ENCODE data around the gene GPR65. TPM values are rescaled to one million over a fixed set of nuclear protein-coding genes. Genes with fewer than 3 reads are reported as not detected.

GPR65 gene
- total RNA-seq, 2 experiments from 2014 or later: 6.1 to 8.2 TPM

GRCh38 chr14:87995500-87996290 lies 9.2 kb upstream of the GPR65 start:
- BruUV-seq (replicated peaks): no TSS peak
- H3K4me3 ChIP-seq (ENCODE audit: low read depth, low read length, poor library complexity, severe bottlenecking): no peak overlapping the region
- H4K20me1 ChIP-seq (ENCODE audit: insufficient read depth, low read length): no peaks in the 10 kb centered on the region
- intact Hi-C loops (cut with micrococcal nuclease; ENCODE audit: unreplicated experiment): no loop called here
- no peaks in the 10 kb centered on the region for H3K36me3 ChIP-seq (ENCODE audit: insufficient read depth, low read length)
- H3K27ac ChIP-seq (ENCODE audit: low read depth, low read length, poor library complexity, severe bottlenecking): no peak overlapping the region
- no peaks in the 10 kb centered on the region for H3K9me2 ChIP-seq (ENCODE audit: insufficient read depth, low read length)
- peaks cover 19% of the 10 kb centered on the region for H3K4me1 ChIP-seq (ENCODE audit: insufficient read depth, low read length, poor library complexity, severe bottlenecking)
- POLR2A ChIA-PET: interaction anchor here (0.6 to 5.1 kb wide), 6 partner anchors 9 to 700 kb away, joined by 3 to 66 read pairs (median 4); partner anchors contain the start of gene GPR65
- CTCF ChIA-PET (ENCODE audit: unreplicated experiment): no interaction called here
- TF ChIP-seq, protein P1, sequence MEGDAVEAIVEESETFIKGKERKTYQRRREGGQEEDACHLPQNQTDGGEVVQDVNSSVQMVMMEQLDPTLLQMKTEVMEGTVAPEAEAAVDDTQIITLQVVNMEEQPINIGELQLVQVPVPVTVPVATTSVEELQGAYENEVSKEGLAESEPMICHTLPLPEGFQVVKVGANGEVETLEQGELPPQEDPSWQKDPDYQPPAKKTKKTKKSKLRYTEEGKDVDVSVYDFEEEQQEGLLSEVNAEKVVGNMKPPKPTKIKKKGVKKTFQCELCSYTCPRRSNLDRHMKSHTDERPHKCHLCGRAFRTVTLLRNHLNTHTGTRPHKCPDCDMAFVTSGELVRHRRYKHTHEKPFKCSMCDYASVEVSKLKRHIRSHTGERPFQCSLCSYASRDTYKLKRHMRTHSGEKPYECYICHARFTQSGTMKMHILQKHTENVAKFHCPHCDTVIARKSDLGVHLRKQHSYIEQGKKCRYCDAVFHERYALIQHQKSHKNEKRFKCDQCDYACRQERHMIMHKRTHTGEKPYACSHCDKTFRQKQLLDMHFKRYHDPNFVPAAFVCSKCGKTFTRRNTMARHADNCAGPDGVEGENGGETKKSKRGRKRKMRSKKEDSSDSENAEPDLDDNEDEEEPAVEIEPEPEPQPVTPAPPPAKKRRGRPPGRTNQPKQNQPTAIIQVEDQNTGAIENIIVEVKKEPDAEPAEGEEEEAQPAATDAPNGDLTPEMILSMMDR (conservative IDR thresholded peaks at IDR 0.05; ENCODE audit: low read length): no peak
- TF ChIP-seq EZH2phosphoT487 (IDR thresholded peaks at IDR 0.05; ENCODE audit: borderline replicate concordance, low read depth, low read length): no peak
- H3K79me2 ChIP-seq (ENCODE audit: insufficient read depth, low read depth, low read length): no peaks in the 10 kb centered on the region
- H3K9me3 ChIP-seq (ENCODE audit: low read length): no peaks in the 10 kb centered on the region
- no peak overlapping the region for H3K4me2 ChIP-seq (ENCODE audit: low read length)
- H2AFZ ChIP-seq (ENCODE audit: low read length): no peak overlapping the region; the same call in 1 of the 2 replicates
- DNase-seq (ENCODE audit: low spot score): no peak

DNA sequence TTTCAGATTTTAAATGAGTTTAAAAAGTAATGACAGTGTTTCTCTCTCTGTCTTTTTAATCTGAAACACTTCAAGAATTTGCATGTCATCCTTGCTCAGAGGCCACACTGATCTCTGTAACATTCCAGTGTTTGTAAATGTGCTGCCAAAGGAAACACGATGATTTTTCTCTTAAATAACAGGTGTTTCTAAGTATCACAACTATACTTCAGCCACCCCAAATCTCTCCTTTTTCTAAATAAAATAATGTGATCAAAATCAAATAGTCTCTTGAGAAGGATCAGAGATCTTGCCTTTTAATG lies 8.7 kb upstream of the GPR65 start:
- intact Hi-C loops (cut with micrococcal nuclease; ENCODE audit: unreplicated experiment): no loop called here
- H3K27ac ChIP-seq (ENCODE audit: low read depth, low read length, poor library complexity, severe bottlenecking): no peak overlapping the region
- H3K4me2 ChIP-seq (ENCODE audit: low read length): no peak overlapping the region
- H3K36me3 ChIP-seq (ENCODE audit: insufficient read depth, low read length): no peaks in the 10 kb centered on the region
- no peak overlapping the region for H2AFZ ChIP-seq (ENCODE audit: low read length)
- no TSS peak for BruUV-seq (replicated peaks)
- no peaks in the 10 kb centered on the region for H3K9me2 ChIP-seq (ENCODE audit: insufficient read depth, low read length)
- H3K9me3 ChIP-seq (ENCODE audit: low read length): no peaks in the 10 kb centered on the region
- TF ChIP-seq EZH2phosphoT487 (IDR thresholded peaks at IDR 0.05; ENCODE audit: borderline replicate concordance, low read depth, low read length): no peak
- TF ChIP-seq, protein P1 (conservative IDR thresholded peaks at IDR 0.05; ENCODE audit: low read length): no peak
- ChIA-PET POLR2A (interaction anchor here (5.1 kb wide), 1 partner anchor 8 kb away, joined by 66 read pairs; the partner anchor contains the start of gene GPR65), CTCF (ENCODE audit: unreplicated experiment) (no interaction called here)
- H3K4me1 ChIP-seq (ENCODE audit: insufficient read depth, low read length, poor library complexity, severe bottlenecking): peaks cover 19% of the 10 kb centered on the region
- H3K79me2 ChIP-seq (ENCODE audit: insufficient read depth, low read depth, low read length): no peaks in the 10 kb centered on the region
- H4K20me1 ChIP-seq (ENCODE audit: insufficient read depth, low read length): no peaks in the 10 kb centered on the region
- DNase-seq (ENCODE audit: low spot score): no peak
- no peak overlapping the region for H3K4me3 ChIP-seq (ENCODE audit: low read depth, low read length, poor library complexity, severe bottlenecking)

- POLR2A ChIA-PET: no interaction called here
Observed at GRCh38 chr14:87998482-87998881, 6.5 kb upstream of the GPR65 start.

More at GRCh38 chr14:87998482-87998881, 6.5 kb upstream of the GPR65 start:
- Histone ChIP-seq H3K27ac (ENCODE audit: low read depth, low read length, poor library complexity, severe bottlenecking) (no peak overlapping the region), H3K9me3 (ENCODE audit: low read length) (no peaks in the 10 kb centered on the region), H4K20me1 (ENCODE audit: insufficient read depth, low read length) (no peaks in the 10 kb centered on the region), H3K4me3 (ENCODE audit: low read depth, low read length, poor library complexity, severe bottlenecking) (no peak overlapping the region), H3K4me2 (ENCODE audit: low read length) (no peak overlapping the region), H3K4me1 (ENCODE audit: insufficient read depth, low read length, poor library complexity, severe bottlenecking) (peaks cover 18% of the 10 kb centered on the region), H3K79me2 (ENCODE audit: insufficient read depth, low read depth, low read length) (no peaks in the 10 kb centered on the region), H3K36me3 (ENCODE audit: insufficient read depth, low read length) (no peaks in the 10 kb centered on the region), H3K9me2 (ENCODE audit: insufficient read depth, low read length) (no peaks in the 10 kb centered on the region), H2AFZ (ENCODE audit: low read length) (no peak overlapping the region)
- intact Hi-C loops (cut with micrococcal nuclease; ENCODE audit: unreplicated experiment): no loop called here
- no peak for DNase-seq (ENCODE audit: low spot score)
- TF ChIP-seq, protein P1 (conservative IDR thresholded peaks at IDR 0.05; ENCODE audit: low read length): no peak
- TF ChIP-seq EZH2phosphoT487 (IDR thresholded peaks at IDR 0.05; ENCODE audit: borderline replicate concordance, low read depth, low read length): no peak
- no TSS peak for BruUV-seq (replicated peaks)
- CTCF ChIA-PET (ENCODE audit: unreplicated experiment): no interaction called here
